Epidermal melanocyte (primary cell): ENCODE data around the gene SUSD5.
A peak's percentile ranks its signal among the peaks of the same experiment; 100 is the strongest.
"Not testable (repeated sequence)": the region's sequence is repeated elsewhere in the genome, so short reads cannot be mapped to it uniquely, and the experiment has no call there.

Experiments
- DNase-seq: peaks from one replicate; pipeline ENCODE4 v3.0.0; 2011; ENCODE audit warnings: low spot score; ENCODE audit not compliant: insufficient read length

Gene SUSD5

GRCh38 chr3:33152363-33153360 is 65.9 kb downstream of the SUSD5 start:
- no peak for DNase-seq

DNA sequence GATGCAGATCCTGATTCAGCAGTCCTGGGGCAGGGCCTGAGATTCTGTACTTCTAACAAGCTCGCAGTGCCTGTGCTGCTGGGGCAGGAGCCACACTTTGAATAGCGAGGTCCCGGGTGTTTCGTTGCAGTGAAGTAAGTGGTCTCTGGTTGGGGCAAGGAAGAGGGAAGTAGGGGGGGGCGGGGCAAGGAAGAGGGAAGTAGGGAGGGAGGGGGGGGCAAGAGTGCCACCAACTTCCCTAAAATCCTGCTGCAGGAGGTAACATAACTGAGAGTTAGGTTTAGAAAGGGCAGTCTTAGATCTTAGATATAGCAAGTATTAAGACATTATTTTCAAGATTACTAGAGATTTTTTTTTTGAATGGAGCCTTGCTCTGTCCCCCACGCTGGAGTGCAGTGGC is 69.3 kb downstream of the SUSD5 start:
- DNase-seq = no peak

DNA sequence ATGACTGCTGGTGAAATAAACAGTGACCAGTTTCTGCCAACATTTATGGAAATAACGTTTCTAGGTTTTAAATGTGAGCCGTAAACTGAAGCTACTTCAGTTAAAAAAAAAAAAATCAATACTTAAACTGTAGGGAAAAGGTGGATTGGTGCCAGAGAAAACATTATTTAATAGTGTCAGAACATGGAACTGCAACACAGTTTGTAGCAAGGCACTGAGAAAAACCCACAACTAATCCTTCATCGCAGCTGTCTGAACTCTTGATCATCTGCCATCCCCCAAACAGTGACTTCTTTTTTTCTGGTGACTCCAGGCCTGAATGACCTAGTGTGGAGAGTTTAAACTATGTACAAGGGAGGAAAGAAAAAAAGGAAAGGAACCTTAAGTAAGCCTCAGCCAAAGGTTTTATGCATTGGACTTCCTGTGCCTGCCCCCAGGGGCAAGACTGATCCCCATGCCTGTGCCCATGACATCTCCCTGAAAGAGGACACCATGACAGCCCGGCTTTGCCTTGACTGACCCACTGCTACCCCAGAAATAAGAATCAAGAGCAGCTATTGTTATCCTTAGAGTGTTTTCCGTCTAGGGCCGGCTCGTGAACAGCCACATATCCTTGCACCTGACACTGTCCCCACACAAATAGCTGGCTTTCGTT is 71.7 kb downstream of the SUSD5 start:
- DNase-seq = peak; percentile 61

DNA sequence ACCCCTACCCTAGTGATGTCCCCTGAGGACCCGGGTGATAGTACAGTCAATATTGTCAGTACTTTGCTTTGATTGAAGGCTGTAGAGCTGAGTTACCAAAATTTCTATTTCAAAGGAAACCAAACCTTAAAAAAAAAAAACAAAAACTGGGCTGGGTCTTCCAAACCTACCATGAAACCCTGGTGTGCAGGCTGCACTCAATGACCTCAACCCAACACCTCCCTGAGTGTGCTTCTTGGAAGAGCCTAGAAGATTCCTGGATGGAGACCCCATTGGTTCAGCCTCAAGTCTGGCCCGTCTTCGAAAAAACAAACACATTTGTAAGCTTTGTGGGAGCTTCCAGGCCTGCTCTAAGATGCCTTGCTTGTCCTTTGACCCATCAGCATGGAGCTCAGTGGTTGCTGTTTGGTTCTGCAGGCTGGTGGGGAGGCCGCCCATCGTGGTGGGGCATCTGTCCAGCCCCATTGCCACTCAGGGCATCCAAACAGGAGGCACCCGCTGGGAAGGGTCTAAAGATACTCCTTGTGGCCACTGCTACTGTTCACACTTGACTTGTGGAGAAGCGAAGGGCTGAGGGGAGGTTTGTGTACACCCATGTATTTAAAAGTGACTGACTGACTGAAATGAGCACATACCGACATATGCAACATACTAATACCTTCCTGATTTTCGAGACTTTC is 72.6 kb downstream of the SUSD5 start:
- no peak for DNase-seq

- no peak for DNase-seq
These were observed 73.2 kb downstream of the SUSD5 start for GRCh38 chr3:33145221-33145900.

- DNase-seq = no peak
These were observed 74.2 kb downstream of the SUSD5 start for GRCh38 chr3:33144433-33144832.

DNA sequence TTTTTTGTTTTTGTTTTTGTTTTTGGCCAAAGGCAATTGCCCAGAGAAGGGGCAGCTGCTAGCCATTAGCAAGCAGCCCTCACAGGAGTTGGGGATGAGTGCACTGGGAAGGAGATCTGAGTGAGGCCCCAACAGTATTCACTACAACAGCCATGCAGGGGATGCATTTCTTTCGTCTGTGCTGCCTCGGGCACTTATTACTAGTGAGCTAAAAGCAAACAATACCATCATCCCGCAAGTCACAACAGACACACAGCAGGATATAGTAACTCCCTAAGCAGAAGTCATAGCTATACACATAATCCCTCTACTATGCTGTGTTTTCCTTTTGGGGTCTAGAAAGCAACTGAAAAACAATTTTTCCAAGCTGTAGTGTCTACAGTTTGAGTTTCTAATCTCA is 77.6 kb downstream of the SUSD5 start:
- no peak for DNase-seq

DNA sequence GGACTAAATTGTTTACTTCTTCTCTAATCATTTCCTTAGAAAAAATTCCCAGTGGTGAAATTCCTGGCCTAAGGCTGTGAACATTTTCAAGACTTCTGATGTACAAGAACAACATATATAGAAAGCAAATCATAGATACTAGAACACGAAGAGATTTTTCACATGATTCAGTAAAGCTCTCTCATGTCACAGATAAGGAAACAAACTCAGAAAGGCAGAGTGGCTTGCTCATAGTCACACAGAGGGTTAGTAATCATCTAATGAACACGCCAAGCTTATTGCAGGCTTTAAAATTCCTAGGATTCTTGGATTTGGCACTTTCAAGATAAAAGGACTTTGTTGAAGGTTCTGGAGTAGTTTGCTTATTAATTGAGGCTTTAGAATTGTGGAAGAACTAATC is 78.6 kb downstream of the SUSD5 start:
- peak; percentile 31 for DNase-seq

GRCh38 chr3:33139006-33139623 is 79.5 kb downstream of the SUSD5 start:
- not testable (repeated sequence) for DNase-seq

GRCh38 chr3:33137691-33138090 is 80.9 kb downstream of the SUSD5 start:
- no peak for DNase-seq

DNA sequence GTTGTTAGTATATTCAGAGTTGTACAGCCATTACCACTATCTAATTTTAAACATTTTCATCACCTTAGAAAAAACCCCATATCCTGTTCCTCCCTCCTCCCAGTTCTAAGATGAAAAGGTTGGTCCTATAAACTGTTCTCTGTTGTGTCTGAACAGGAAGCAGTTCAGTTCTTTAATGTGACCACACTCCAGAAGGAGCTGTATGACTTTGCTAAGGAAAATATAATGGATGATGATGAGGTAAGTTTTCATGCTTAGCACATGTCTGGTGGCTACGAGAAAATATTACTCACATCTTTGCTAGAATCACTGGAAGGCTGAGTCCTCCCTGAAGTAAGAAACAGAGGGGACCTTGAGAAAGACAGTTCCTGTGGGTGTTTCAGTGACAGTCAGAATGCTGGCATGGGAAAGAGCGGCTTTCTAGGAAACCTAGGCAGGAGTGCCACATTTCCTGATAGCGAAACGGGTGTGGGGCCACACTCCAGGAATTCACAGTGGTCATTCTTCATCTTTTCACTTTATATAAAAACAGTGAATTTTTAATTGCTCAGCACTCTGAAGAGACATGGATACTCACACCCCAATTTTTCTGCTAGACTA is 84.5 kb downstream of the SUSD5 start:
- DNase-seq = no peak

DNA sequence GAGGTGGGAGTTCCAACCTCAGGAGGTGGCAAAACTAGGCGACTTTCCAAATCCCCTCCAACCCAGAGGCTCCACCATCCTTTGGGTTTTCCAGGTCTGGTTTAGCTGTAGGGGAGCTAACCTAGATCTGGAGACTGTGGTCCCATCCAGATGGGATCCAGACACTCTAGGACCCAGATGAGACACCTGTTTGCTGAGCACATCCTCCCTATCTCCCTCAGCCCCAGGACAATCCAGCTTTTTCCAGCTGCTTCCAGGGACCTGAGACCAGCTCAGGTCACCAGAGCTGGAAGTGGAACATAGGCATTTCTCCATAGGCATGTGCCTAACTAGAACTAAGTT is 86.6 kb downstream of the SUSD5 start:
- no peak for DNase-seq

DNA sequence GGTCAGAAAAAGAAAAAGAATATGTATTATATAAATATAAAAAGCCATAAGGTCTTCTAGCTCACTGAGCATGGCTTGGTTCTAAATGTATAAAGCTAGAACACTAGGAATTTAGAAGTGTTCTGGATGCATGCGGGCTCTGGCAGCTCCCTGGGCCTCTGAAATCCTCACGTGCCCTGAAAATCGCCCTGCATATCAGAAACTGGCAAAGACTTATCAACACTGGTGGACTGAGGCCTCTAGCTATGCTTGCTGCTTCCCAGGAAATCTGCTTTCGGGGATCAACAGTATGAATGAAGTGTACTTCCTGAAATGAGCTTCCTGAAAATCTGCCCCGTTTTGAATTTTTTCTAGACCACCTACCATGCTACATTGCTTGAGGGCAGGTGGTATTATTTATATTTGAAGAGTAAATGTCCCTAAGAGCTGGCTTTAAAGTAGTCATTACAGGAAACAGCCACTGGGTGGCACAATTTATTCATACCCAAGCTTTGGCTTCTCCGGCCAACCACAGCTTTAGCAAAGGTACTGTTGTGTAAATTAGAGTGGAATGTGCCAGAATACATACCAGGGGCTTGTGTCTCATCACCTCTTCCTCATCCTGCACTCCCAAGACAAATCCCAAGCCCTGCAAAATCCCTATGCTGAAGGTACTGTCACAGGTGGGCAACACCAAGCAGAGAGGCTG is 87.1 kb downstream of the SUSD5 start:
- peak; percentile 45 for DNase-seq

- DNase-seq = no peak
These were observed 88.5 kb downstream of the SUSD5 start for GRCh38 chr3:33130144-33130543.

DNA sequence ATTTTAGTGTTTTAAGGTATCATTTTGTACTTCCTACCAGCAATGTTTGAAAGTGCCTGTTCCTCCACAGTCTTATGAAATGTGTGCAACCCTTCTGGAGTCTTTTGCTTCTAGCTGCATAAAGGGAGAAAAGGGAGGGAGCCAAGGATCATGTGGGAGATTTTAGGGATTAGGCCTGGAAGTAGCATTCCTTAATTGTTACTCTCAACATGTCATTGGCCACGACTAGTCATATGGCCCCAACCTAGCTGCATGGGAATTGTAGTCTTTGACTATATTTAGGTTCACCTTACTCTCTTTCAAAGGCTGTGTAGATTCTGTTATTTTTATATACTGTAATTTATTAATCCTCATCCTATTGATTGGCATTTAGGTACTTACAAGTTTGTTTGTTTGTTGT is 89.9 kb downstream of the SUSD5 start:
- no peak for DNase-seq

GRCh38 chr3:33125840-33126239 is 92.8 kb downstream of the SUSD5 start:
- DNase-seq = no peak

- no peak for DNase-seq
These were observed 94.0 kb downstream of the SUSD5 start for GRCh38 chr3:33124638-33125037.

GRCh38 chr3:33122991-33123390 is 95.6 kb downstream of the SUSD5 start:
- no peak for DNase-seq

- DNase-seq = no peak
These were observed 98.7 kb downstream of the SUSD5 start for GRCh38 chr3:33119891-33120290.

- DNase-seq = no peak
These were observed 101.1 kb downstream of the SUSD5 start for GRCh38 chr3:33117461-33117860.
